IPS DF 6.9 (cell line): ENCODE measurements around the gene PRKN.

Experiments used
- DNase-seq: peaks from one replicate; pipeline ENCODE4 v3.0.0-alpha.2; 2013; ENCODE audit warnings: low read depth, low spot score
- H3K27ac ChIP-seq: one replicate; pipeline ENCODE4 v1.5.1; 2013; ENCODE audit warnings: low read length, control low read depth
- H3K27me3 ChIP-seq: 2 replicates; pipeline ENCODE4 v1.6.1; 2013; ENCODE audit warnings: mild to moderate bottlenecking, low read length; ENCODE audit not compliant: control insufficient read depth, insufficient read depth
- H3K36me3 ChIP-seq: 2 replicates; pipeline ENCODE4 v1.6.1; 2013; ENCODE audit warnings: low read length; ENCODE audit not compliant: control insufficient read depth, insufficient read depth
- H3K4me1 ChIP-seq: 2 replicates; pipeline ENCODE4 v1.6.1; 2013; ENCODE audit warnings: low read length; ENCODE audit not compliant: control insufficient read depth, insufficient read depth
- H3K4me3 ChIP-seq: 2 replicates; pipeline ENCODE4 v1.5.1; 2013; ENCODE audit warnings: mild to moderate bottlenecking, low read length
- H3K9me3 ChIP-seq: 2 replicates; pipeline ENCODE4 v1.6.1; 2013; ENCODE audit warnings: low read length, inconsistent platforms; ENCODE audit not compliant: control insufficient read depth, insufficient read depth
- WGBS: extraction: QIAGEN DNeasy Blood & Tissue Kit; methylation state at CpG from one replicate; pipeline ENCODE4 v1.1.7; 2013; ENCODE audit warnings: mixed read lengths, missing lambda C conversion rate; ENCODE audit not compliant: insufficient read length, insufficient coverage; 5-methylcytosine and 5-hydroxymethylcytosine counted together

The PRKN gene

DNA sequence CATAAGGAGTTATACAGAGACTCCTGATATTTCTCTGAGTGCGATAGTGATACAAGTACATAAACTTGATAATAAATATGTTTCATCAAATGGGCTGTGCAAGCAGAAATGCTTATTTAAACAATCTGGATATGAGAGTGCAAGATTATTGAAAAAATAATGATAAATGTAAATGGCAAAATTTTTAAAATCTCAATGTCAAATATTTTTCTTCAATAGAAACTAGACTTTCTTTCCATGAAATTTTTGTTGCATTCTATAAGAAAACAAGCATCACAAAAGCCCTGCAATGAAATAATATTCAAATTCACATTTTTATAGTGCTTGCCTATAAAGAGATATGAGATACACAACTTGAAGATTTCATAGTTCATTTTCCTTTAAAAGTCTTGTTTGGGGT is 2.9 kb upstream of the PRKN start:
- Histone ChIP-seq H3K27ac (no peak overlapping the region), H3K36me3 (no peaks in the 10 kb centered on the region), H3K9me3 (no peaks in the 10 kb centered on the region), H3K4me3 (no peak overlapping the region), H3K4me1 (no peaks in the 10 kb centered on the region; the same call in 1 of the 2 replicates), H3K27me3 (no peaks in the 10 kb centered on the region)
- no CpG with 5 or more reads among the region's 1 CpG for WGBS
- DNase-seq, result no peak

GRCh38 chr6:162728706-162729105 is 1.1 kb upstream of the PRKN start:
- Histone ChIP-seq H3K4me1 (no peaks in the 10 kb centered on the region; the same call in 1 of the 2 replicates), H3K27ac (no peak overlapping the region), H3K4me3 (no peak overlapping the region), H3K9me3 (no peaks in the 10 kb centered on the region), H3K27me3 (no peaks in the 10 kb centered on the region), H3K36me3 (no peaks in the 10 kb centered on the region)
- no CpG with 5 or more reads among the region's 1 CpG for WGBS
- DNase-seq, result no peak

DNA sequence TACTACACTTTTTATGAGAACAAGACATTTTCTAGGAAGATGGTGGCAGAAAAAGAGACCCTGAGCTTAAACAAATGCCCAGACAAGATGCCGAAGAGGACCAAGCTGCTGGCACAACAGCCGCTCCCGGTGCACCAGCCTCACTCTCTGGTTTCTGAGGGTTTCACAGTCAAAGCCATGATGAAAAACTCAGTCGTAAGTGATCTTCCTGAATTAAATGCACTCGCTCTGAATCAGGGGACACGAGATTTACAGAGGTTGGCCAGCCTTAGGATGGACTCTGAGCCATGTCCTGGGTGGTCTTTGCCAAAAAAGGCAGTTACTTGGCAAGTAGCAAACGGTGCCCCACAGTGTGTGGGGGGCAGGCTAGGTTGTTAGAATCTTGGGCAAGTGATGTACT is 631 bp upstream of the PRKN start:
- H3K4me3 ChIP-seq, result no peak overlapping the region

DNA sequence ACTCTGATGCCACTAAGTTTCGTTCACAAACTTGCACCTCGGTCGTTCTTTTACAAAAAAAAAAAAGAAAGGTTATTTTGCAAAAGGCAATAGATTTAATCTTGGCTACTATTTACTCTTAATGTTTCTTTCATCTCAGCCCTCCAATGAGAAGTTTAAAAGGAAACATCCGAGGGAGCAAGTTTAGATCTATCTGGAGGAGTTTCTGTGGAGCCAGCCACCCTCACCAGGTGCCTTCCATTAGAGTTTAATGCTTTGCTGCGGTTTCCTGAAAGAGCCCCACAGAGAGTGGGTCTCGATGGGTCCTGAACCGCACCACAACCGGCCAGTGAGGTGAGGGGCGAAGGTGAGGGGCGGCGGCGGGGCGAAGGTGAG is 632 bp downstream of the PRKN start:
- H3K4me1 ChIP-seq, result no peaks in the 10 kb centered on the region; the same call in 1 of the 2 replicates
- H3K27me3 ChIP-seq, result no peaks in the 10 kb centered on the region
- H3K27ac ChIP-seq, result no peak overlapping the region
- no peaks in the 10 kb centered on the region for H3K9me3 ChIP-seq
- WGBS, result no CpG with 5 or more reads among the region's 13 CpGs
- peak overlapping the region; percentile 73; the same call in 1 of the 2 replicates for H3K4me3 ChIP-seq
- no peaks in the 10 kb centered on the region for H3K36me3 ChIP-seq
- no peak for DNase-seq

More for the DNA sequence above, 631 bp upstream of the PRKN start:
- H3K4me1 ChIP-seq, result no peaks in the 10 kb centered on the region; the same call in 1 of the 2 replicates
- no peak for DNase-seq
- H3K9me3 ChIP-seq, result no peaks in the 10 kb centered on the region
- WGBS, result no CpG with 5 or more reads among the region's 7 CpGs
- no peaks in the 10 kb centered on the region for H3K27me3 ChIP-seq
- no peaks in the 10 kb centered on the region for H3K36me3 ChIP-seq
- no peak overlapping the region for H3K27ac ChIP-seq

- H3K27ac ChIP-seq, result no peak overlapping the region
- no peak for DNase-seq
- H3K36me3 ChIP-seq, result no peaks in the 10 kb centered on the region
- no peak overlapping the region for H3K4me3 ChIP-seq
- no peaks in the 10 kb centered on the region; the same call in 1 of the 2 replicates for H3K4me1 ChIP-seq
- no peaks in the 10 kb centered on the region for H3K9me3 ChIP-seq
- H3K27me3 ChIP-seq, result no peaks in the 10 kb centered on the region
- WGBS, result no CpG with 5 or more reads among the region's 1 CpG
Measured at GRCh38 chr6:162722633-162723032, 4.9 kb downstream of the PRKN start.

DNA sequence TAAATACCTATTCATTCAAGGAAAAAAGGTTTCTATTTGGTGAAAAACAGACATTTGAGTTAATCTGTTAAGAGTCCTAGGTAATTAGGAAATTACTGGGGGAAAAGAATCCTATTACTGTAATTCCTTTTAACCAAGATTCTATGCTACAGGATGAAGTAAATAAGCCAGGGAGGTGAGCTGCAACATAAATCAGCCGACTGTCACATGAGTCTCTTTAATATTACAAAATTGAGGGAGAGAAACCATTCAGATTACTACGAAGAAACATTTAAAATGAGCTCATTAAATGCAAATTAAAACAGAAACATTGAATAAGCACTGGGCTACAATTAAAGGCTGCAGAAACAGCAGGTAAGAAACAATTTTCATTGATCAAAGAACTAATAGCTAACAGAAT is 5.3 kb downstream of the PRKN start:
- WGBS, result no CpG with 5 or more reads among the region's 2 CpGs
- H3K9me3 ChIP-seq, result no peaks in the 10 kb centered on the region
- no peaks in the 10 kb centered on the region for H3K36me3 ChIP-seq
- H3K4me1 ChIP-seq, result no peaks in the 10 kb centered on the region; the same call in 1 of the 2 replicates
- no peak overlapping the region for H3K27ac ChIP-seq
- DNase-seq, result no peak
- no peak overlapping the region for H3K4me3 ChIP-seq
- H3K27me3 ChIP-seq, result no peaks in the 10 kb centered on the region

DNA sequence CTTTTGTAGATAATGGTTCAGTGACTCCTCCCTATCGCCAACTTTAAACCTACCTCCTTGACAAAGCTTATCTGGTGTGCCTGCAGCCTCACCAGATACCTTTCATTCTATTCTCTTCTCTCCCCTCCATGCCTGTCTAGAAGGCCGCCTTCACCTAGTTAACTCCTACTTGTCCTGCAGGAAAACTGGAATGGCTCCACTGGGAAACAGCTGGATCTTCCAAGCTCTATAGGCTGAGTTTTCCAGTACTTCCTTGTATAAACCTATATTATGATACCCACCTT is 6.2 kb downstream of the PRKN start:
- Histone ChIP-seq H3K4me3 (no peak overlapping the region), H3K9me3 (no peaks in the 10 kb centered on the region), H3K27me3 (no peaks in the 10 kb centered on the region), H3K4me1 (no peaks in the 10 kb centered on the region; the same call in 1 of the 2 replicates), H3K27ac (no peak overlapping the region), H3K36me3 (no peaks in the 10 kb centered on the region)
- no CpG with 5 or more reads among the region's 2 CpGs for WGBS
- DNase-seq, result no peak

- H3K27me3 ChIP-seq, result no peaks in the 10 kb centered on the region
- H3K27ac ChIP-seq, result no peak overlapping the region
- no peaks in the 10 kb centered on the region for H3K9me3 ChIP-seq
- H3K4me1 ChIP-seq, result no peaks in the 10 kb centered on the region; the same call in 1 of the 2 replicates
- no peak for DNase-seq
- no CpG with 5 or more reads among the region's 1 CpG for WGBS
- H3K36me3 ChIP-seq, result no peaks in the 10 kb centered on the region
- H3K4me3 ChIP-seq, result no peak overlapping the region
Measured at GRCh38 chr6:162719528-162719927, 8.0 kb downstream of the PRKN start.

GRCh38 chr6:162715601-162716000 is 12.0 kb downstream of the PRKN start:
- no peak overlapping the region for H3K4me3 ChIP-seq
- H3K9me3 ChIP-seq, result no peaks in the 10 kb centered on the region
- DNase-seq, result no peak
- H3K27me3 ChIP-seq, result no peaks in the 10 kb centered on the region
- WGBS, result no CpG with 5 or more reads among the region's 6 CpGs
- H3K4me1 ChIP-seq, result no peaks in the 10 kb centered on the region; the same call in 1 of the 2 replicates
- H3K27ac ChIP-seq, result no peak overlapping the region
- no peaks in the 10 kb centered on the region for H3K36me3 ChIP-seq

DNA sequence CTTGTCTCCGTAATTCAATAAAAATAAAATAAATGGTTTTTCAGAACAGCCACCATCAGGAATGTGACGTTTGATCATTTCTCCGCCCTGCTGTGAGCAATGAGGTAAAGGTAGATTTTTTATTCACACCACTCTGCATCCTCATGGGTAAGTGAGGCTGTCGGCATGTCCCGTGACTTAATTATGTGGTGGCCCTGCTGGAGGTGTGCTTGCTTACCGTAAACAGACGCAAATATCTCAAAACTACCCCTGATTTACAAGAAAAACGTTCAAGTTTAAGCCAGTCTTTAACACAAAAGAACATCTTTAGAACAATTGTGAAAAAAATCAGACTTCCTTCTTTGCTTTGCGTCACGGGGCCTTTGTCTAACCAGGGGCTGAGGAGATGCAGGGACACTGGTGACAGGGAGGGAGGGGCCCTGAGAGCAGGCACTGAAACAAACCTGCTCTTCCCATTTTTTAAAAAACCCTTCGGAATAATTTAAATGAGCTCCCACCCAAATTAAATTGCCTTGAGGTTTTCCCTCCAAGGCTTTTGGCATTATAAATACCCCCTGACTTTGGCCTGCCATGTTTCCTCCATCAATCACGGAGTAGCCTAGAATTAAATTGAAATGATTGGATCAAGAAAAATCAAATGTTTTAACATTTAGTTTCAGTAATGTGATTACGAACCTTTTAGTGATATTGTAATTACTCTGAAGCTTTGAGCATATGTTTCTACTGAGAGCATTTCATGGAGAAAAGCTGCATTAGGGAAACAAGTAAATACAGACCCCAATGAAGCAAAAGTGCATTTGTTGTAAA is 13.4 kb downstream of the PRKN start:
- Histone ChIP-seq H3K4me3 (no peak overlapping the region), H3K27me3 (no peaks in the 10 kb centered on the region), H3K27ac (no peak overlapping the region), H3K4me1 (no peaks in the 10 kb centered on the region), H3K9me3 (no peaks in the 10 kb centered on the region), H3K36me3 (no peaks in the 10 kb centered on the region)
- WGBS, result no CpG with 5 or more reads among the region's 13 CpGs
- no peak for DNase-seq

- H3K27ac ChIP-seq, result no peak overlapping the region
- no peaks in the 10 kb centered on the region for H3K36me3 ChIP-seq
- H3K27me3 ChIP-seq, result no peaks in the 10 kb centered on the region
- 100% methylated on average over 1 of the region's 2 CpGs for WGBS
- no peaks in the 10 kb centered on the region for H3K4me1 ChIP-seq
- H3K4me3 ChIP-seq, result no peak overlapping the region
- no peak for DNase-seq
- no peaks in the 10 kb centered on the region for H3K9me3 ChIP-seq
Measured at GRCh38 chr6:162712694-162713093, 14.9 kb downstream of the PRKN start.
